Activated naive CD4-positive, alpha-beta T cell treated with anti-CD3 and anti-CD28 coated beads, Interleukin-2, amount 50 U/mL, for 72 hours (primary cell): ENCODE data around the gene CABCOCO1. TPM values are rescaled to one million over a fixed set of nuclear protein-coding genes. Genes with fewer than 3 reads are reported as not detected.
A peak's percentile ranks its signal among the peaks of the same experiment; 100 is the strongest.

Experiments
- ATAC-seq, 2 donors: fragments of 150-1000 bp; cut with Tn5 transposase; 2 replicates each; pipeline ENCODE4 v1.10.0; 2021; ENCODE audit warnings: mild to moderate bottlenecking in 2 of 2, moderate library complexity in 2 of 2
- DNase-seq, 2 donors: peaks; one replicate each; pipeline ENCODE4 v3.0.0; 2021 to 2022; ENCODE audit warnings: low spot score in 2 of 2
- H3K27ac Mint-ChIP-seq, 2 donors: one replicate each; pipeline ENCODE4 v1.8.0; 2022; ENCODE audit warnings: mild to moderate bottlenecking in 2 of 2, mixed read lengths in 2 of 2
- H3K36me3 Mint-ChIP-seq, 2 donors: one replicate each; pipeline ENCODE4 v1.8.0; 2022; ENCODE audit warnings: mixed read lengths in 2 of 2
- H3K9me3 Mint-ChIP-seq, 2 donors: one replicate each; pipeline ENCODE4 v1.8.0; 2022; ENCODE audit warnings: mixed read lengths in 2 of 2
- total RNA-seq, 2 donors: library from RNA; stranded (reverse); gene quantifications; one replicate each; pipeline ENCODE4 v1.2.3, GENCODE V29; 2022

The CABCOCO1 gene
- total RNA-seq, 2 donors from 2014 or later, result not detected

GRCh38 chr10:61758433-61758832 lies 95.7 kb downstream of the CABCOCO1 start:
- H3K9me3 Mint-ChIP-seq, result peaks cover 3 to 4% of the 10 kb centered on the region in 2 donors
- peaks cover 0 to 4% of the 10 kb centered on the region in 2 donors for H3K36me3 Mint-ChIP-seq
- DNase-seq (no peak), ATAC-seq (no peak)
- H3K27ac Mint-ChIP-seq, result no peak overlapping the region

GRCh38 chr10:61759751-61760150 lies 97.0 kb downstream of the CABCOCO1 start:
- no peak overlapping the region for H3K27ac Mint-ChIP-seq
- no peak for ATAC-seq
- H3K9me3 Mint-ChIP-seq, result peaks cover 3 to 4% of the 10 kb centered on the region in 2 donors
- peaks cover 0 to 14% of the 10 kb centered on the region in 2 donors for H3K36me3 Mint-ChIP-seq
- no peak for DNase-seq

DNA sequence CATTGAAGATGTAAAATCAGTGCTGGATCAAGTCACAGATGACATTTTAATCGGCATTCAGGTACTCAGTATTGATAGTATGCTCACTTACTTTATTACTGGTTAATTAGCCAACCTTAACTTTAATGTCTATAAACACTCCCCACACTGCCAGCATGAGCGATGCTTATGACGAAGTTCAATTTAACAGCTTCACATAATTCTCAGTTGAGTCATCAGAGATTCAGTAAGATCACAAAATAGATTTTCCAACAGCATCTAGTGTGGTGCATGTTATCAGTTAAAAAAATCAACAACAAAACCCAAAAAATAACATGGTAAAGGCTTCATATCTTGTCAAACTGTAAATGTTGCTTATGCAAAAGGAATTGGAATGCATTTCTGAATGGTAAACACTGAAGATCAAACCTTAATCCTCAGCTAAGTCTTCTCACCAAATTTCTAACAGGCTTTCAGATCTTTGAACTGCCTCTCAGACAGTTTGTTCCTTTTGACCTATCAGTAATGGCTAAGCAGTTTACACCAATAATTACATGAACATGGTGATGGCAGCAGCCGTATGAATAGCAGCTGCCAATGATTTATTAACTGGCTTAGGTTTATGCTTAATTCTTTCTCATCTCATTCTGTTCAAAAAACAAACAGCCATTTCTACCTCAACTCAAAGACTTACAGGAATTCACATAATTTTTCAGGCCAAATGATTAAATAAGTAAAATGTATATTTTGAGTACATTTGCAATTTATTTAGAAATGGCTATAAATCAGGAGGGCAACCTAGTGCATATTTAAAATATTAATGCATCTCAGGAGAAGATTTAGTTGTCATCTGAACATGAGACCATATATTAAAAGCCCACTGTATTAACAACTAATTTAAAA lies 98.5 kb downstream of the CABCOCO1 start:
- H3K36me3 Mint-ChIP-seq, result peaks cover 0 to 25% of the 10 kb centered on the region in 2 donors
- no peak overlapping the region for H3K27ac Mint-ChIP-seq
- ATAC-seq, result peak in 1 of 2 donors; percentile 26
- H3K9me3 Mint-ChIP-seq, result peaks cover 3 to 14% of the 10 kb centered on the region in 2 donors
- DNase-seq, result no peak

DNA sequence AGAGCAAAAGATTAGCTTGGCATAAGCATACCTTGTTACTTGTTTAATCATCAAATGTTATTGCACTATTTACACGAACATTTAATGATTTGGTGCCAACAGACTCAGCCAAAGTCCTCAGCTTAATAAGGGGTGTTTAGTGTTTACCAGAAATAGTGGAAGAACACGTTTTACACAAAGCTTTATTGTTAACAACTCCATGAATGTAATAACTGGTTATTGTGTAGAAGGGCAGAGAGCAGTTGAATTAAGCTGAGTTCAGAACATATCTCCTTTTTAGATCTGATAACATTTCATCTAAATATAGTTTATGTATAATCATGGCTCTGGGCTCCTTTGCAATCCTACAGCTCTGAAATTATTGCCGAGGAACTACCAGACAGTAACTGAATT lies 99.1 kb downstream of the CABCOCO1 start:
- peaks cover 0 to 25% of the 10 kb centered on the region in 2 donors for H3K36me3 Mint-ChIP-seq

DNA sequence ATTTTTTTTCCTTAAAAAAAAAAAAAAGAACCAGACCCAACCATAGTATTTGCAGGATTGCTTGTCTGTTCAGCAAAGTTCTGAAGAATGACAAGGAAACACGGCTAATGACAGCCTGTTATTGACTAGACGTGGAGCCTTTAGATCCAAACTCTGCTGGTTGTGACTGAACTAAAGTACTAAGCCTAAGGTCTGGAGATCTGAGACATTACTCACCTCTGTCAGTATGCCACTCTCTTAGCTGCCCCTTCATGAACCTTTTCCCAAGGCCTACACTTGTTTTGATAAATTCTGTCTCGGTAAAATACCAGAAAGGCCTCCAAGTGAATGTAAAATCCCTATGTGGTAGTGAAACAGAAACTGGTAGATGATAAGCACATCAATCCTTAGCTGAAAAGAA lies 101.0 kb downstream of the CABCOCO1 start:
- peaks cover 0 to 25% of the 10 kb centered on the region in 2 donors for H3K36me3 Mint-ChIP-seq
- H3K27ac Mint-ChIP-seq, result no peak overlapping the region
- DNase-seq, result no peak
- peaks cover 3 to 14% of the 10 kb centered on the region in 2 donors for H3K9me3 Mint-ChIP-seq
- ATAC-seq, result no peak

More for the DNA sequence above, 99.1 kb downstream of the CABCOCO1 start:
- Mint-ChIP-seq H3K9me3 (peaks cover 3 to 14% of the 10 kb centered on the region in 2 donors), H3K27ac (no peak overlapping the region)
- DNase-seq (no peak), ATAC-seq (no peak)

- ATAC-seq, result no peak
- Mint-ChIP-seq H3K9me3 (peaks cover 1 to 11% of the 10 kb centered on the region in 2 donors), H3K36me3 (peaks cover 0 to 22% of the 10 kb centered on the region in 2 donors), H3K27ac (no peak overlapping the region)
- no peak for DNase-seq
Measured at GRCh38 chr10:61764486-61764885, 101.8 kb downstream of the CABCOCO1 start.

DNA sequence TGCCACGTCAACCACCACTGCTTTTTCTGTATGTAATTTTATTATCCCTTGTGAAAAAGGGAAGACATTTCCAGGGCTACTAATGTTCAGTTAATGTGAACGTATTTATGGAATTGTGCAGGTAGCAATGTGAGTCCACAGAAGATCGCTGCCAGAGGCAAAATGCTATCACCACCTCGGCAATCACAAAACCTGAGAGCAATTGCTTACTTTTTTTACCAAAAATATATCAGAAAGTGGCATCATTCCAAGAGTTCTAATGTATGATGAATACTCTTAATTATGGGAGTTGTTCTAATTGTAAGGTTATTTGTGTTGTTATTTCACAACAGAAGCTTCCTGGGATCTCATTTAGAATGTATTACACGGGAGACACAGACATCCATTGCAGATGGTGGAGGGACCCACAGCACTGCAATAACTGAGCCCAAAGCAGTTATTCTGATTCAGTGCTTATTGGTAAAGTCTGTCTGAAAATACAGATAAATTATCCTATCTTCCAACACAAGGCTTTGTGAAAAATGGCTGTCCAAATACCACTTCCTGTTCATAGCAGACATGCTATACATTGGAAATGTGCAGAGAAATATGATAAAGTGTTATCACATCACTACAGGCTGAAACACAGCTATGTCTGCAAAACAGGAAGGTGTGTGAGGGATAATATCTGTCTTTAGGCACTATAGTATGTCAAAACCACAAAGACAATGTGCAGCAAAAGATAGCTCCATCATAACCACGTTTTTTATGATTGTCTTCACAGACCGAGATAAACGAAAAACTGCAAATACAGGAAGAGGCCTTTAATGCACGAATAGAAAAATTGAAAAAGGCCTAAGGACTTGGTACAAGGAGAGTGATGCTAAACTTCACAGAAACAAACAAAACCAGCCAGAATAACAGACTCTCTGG lies 102.7 kb downstream of the CABCOCO1 start:
- ATAC-seq, result no peak
- no peak for DNase-seq
- Mint-ChIP-seq H3K9me3 (peaks cover 0 to 10% of the 10 kb centered on the region in 2 donors), H3K27ac (no peak overlapping the region), H3K36me3 (peaks cover 0 to 21% of the 10 kb centered on the region in 2 donors)

DNA sequence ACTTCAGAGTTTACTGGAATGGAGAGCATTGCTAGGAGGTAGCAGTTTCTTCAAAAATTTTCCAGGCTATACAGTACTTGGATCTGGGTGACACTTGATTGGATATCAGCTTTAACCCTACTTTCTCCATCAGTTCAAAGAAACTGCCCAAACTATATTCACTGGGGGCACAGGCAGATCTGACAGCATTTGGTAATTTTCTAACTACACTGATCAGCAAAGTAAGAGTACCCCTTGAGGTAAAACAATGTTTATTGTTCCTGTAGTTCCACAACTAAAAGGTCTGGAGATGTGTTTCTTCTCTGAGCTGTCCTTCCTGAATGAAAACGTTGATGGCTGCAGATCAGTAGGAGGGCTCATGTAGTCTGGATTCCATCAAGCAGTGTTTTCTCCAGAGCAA lies 104.2 kb downstream of the CABCOCO1 start:
- H3K9me3 Mint-ChIP-seq, result peaks cover 0 to 10% of the 10 kb centered on the region in 2 donors
- no peak for DNase-seq
- no peak for ATAC-seq
- H3K36me3 Mint-ChIP-seq, result peaks cover 0 to 21% of the 10 kb centered on the region in 2 donors
- H3K27ac Mint-ChIP-seq, result no peak overlapping the region

DNA sequence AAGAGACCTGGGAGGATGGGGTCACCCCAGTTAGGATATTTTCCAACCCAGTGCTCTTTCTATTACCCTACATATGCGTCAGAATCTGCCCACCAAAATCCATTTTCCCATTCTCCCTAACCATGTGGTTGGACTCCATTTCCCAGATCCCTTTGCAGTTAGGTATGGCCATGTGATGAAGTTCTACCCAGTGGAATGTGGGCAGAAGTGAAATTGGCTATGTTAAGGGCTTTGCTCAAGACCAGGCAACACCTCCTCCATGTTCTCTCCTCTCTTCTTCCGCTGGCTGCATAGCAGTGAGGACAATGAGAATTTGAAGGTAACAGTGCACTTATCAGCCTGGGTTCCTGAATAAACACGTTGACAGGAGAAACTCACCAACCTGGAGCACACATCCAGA lies 111.3 kb downstream of the CABCOCO1 start:
- ATAC-seq (no peak), DNase-seq (no peak)
- H3K36me3 Mint-ChIP-seq, result no peaks in the 10 kb centered on the region
- H3K9me3 Mint-ChIP-seq, result no peaks in the 10 kb centered on the region
- H3K27ac Mint-ChIP-seq, result no peak overlapping the region

GRCh38 chr10:61775111-61775510 lies 112.4 kb downstream of the CABCOCO1 start:
- Mint-ChIP-seq H3K36me3 (no peaks in the 10 kb centered on the region), H3K27ac (no peak overlapping the region), H3K9me3 (no peaks in the 10 kb centered on the region)
- no peak for ATAC-seq
- no peak for DNase-seq

- DNase-seq (no peak), ATAC-seq (no peak)
- Mint-ChIP-seq H3K27ac (no peak overlapping the region), H3K9me3 (no peaks in the 10 kb centered on the region), H3K36me3 (no peaks in the 10 kb centered on the region)
Measured at GRCh38 chr10:61776615-61777266, 114.0 kb downstream of the CABCOCO1 start.

DNA sequence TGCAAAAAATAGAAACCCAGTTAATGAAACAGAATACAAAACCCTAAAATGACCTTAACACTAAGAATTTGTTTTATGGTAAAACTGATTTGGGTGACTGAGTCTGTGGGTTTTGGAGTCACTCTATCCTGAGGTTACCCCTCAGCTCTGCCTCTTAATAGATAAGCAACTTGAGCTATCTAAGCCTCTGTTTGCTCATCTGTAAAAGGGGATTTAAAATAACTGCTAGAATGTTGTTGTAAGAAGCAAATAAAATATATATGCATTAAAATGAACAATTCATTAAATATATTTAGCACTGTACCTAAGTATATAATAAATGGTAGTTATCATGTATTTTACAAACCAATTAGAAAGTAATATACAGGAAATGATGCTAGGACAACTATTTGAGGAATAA lies 115.4 kb downstream of the CABCOCO1 start:
- Mint-ChIP-seq H3K36me3 (no peaks in the 10 kb centered on the region), H3K27ac (no peak overlapping the region), H3K9me3 (no peaks in the 10 kb centered on the region)
- ATAC-seq (no peak), DNase-seq (no peak)

DNA sequence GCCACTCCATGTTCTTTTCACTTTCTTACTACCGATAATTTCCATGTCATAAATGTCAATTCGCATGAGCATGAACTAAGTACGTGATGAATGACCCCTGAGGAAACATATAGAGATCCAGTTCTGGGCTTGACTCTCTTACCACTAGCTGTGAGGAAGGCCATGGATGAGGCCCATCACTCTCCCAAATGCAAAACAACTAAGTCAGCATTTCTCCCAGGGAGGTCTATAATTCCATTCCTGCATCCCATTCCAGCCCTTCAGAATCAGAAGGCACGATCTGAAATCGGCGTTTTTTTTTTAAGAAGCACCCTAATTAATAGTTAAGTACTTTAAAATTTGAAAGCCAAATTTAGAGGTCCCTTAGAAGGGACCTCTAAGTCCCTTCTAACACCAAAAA lies 116.5 kb downstream of the CABCOCO1 start:
- ATAC-seq (no peak), DNase-seq (no peak)
- no peaks in the 10 kb centered on the region for H3K36me3 Mint-ChIP-seq
- H3K27ac Mint-ChIP-seq, result no peak overlapping the region
- no peaks in the 10 kb centered on the region for H3K9me3 Mint-ChIP-seq

DNA sequence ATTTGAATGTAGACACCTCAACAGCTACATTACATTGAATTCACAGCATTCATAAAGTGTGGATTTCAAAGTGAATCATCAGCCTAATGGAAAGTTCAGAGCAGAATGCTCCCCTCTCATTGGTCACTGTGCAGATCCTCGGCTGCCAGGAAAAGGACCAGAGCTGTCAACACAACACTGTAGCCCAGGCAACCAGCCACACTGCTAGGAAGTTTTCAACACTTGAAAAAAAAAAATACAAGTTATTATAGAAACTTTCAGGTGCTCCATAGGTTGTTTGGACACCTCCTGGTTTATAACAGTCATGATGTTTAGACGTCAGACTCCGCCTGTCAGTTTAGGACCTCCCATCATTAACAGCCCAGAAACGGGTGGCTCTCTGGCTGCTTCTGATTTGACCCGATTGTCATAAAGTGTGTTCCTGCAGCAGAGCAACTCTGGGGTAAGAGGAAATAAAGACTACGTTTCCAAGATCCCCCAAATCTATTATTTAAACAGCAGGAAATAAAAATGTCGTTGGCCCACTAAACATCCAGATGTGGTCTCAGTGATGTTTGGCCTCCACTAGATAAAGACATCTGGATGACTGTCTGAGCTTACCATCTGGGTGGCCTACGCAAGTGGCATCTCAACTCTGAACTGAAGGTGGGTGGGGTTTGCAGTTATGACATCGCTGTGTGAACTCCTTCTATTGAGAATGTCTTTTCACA lies 117.4 kb downstream of the CABCOCO1 start:
- Mint-ChIP-seq H3K36me3 (no peaks in the 10 kb centered on the region), H3K27ac (no peak overlapping the region), H3K9me3 (no peaks in the 10 kb centered on the region)
- peak in 1 of 2 donors; percentile 18 for DNase-seq
- peak; percentile 72 to 73 for ATAC-seq

- DNase-seq, result no peak
- Mint-ChIP-seq H3K36me3 (no peaks in the 10 kb centered on the region), H3K9me3 (peaks cover 0 to 2% of the 10 kb centered on the region in 2 donors), H3K27ac (no peak overlapping the region)
- no peak for ATAC-seq
Measured at GRCh38 chr10:61780732-61781131, 118.0 kb downstream of the CABCOCO1 start.

GRCh38 chr10:61781969-61782403 lies 119.3 kb downstream of the CABCOCO1 start:
- DNase-seq (peak in 1 of 2 donors; percentile 12), ATAC-seq (peak; percentile 56 to 64)
- Mint-ChIP-seq H3K36me3 (no peaks in the 10 kb centered on the region), H3K9me3 (peaks cover 0 to 4% of the 10 kb centered on the region in 2 donors), H3K27ac (no peak overlapping the region)
